ENCODE results near the gene SUGCT. TPM values are rescaled to one million over a fixed set of nuclear protein-coding genes. Genes with fewer than 3 reads are reported as not detected.

Gene SUGCT
- total and polyA plus RNA-seq, 8 donors = 0.87 to 8.0 (median 2.9) TPM; not detected in 1

- DNase-seq = no peak
- no peak overlapping the region for H3K27ac ChIP-seq
- H3K4me1 ChIP-seq = no peaks in the 10 kb centered on the region
- H3K9me3 ChIP-seq = no peaks in the 10 kb centered on the region
- intact Hi-C loops (cut with DNase I; ENCODE audit: low total_unique reads) = no loop called here
- no peak overlapping the region for H3K4me3 ChIP-seq
- H3K27me3 ChIP-seq = no peaks in the 10 kb centered on the region
- TF ChIP-seq CTCF (IDR thresholded peaks at IDR 0.05) = no peak
- no peak for TF ChIP-seq POLR2AphosphoS5 (IDR thresholded peaks at IDR 0.05)
- TF ChIP-seq EP300 (IDR thresholded peaks at IDR 0.05) = no peak
- TF ChIP-seq POLR2A (IDR thresholded peaks at IDR 0.05) = no peak
- no peaks in the 10 kb centered on the region for H3K36me3 ChIP-seq
- WGBS, 5 donors = 81 to 92% (median 89%) methylated on average over 6 of the region's 6 CpGs
These were observed 563.6 kb downstream of the SUGCT start for GRCh38 chr7:40698214-40698920.

- H3K4me3 ChIP-seq = no peak overlapping the region
- H3K4me1 ChIP-seq = no peaks in the 10 kb centered on the region
- no peaks in the 10 kb centered on the region for H3K9me3 ChIP-seq
- WGBS, 5 donors = 69 to 94% (median 86%) methylated on average over 1 of the region's 1 CpG
- DNase-seq = no peak
- H3K27me3 ChIP-seq = no peaks in the 10 kb centered on the region
- H3K36me3 ChIP-seq = no peaks in the 10 kb centered on the region
- intact Hi-C loops (cut with DNase I; ENCODE audit: low total_unique reads) = no loop called here
- H3K27ac ChIP-seq = no peak overlapping the region
- TF ChIP-seq CTCF (IDR thresholded peaks at IDR 0.05) (no peak), POLR2AphosphoS5 (IDR thresholded peaks at IDR 0.05) (no peak), POLR2A (IDR thresholded peaks at IDR 0.05) (no peak), EP300 (IDR thresholded peaks at IDR 0.05) (no peak)
These were observed 564.1 kb downstream of the SUGCT start for GRCh38 chr7:40698921-40699260.

- intact Hi-C loops (cut with DNase I; ENCODE audit: low total_unique reads) = no loop called here
- no peak overlapping the region for H3K27ac ChIP-seq
- H3K36me3 ChIP-seq = no peaks in the 10 kb centered on the region
- H3K4me1 ChIP-seq = no peaks in the 10 kb centered on the region
- 74 to 81% (median 75%) methylated on average over 9 of the region's 9 CpGs for WGBS, 5 donors
- no peaks in the 10 kb centered on the region for H3K9me3 ChIP-seq
- TF ChIP-seq POLR2AphosphoS5 (IDR thresholded peaks at IDR 0.05) (no peak), CTCF (IDR thresholded peaks at IDR 0.05) (no peak), POLR2A (IDR thresholded peaks at IDR 0.05) (no peak), EP300 (IDR thresholded peaks at IDR 0.05) (no peak)
- H3K27me3 ChIP-seq = no peaks in the 10 kb centered on the region
- no peak overlapping the region for H3K4me3 ChIP-seq
- peak in 1 of 2 donors; percentile 6 for DNase-seq
These were observed 566.0 kb downstream of the SUGCT start for GRCh38 chr7:40700653-40701421.

GRCh38 chr7:40701836-40702551 lies 567.2 kb downstream of the SUGCT start:
- intact Hi-C loops (cut with DNase I; ENCODE audit: low total_unique reads) = no loop called here
- Histone ChIP-seq H3K4me1 (no peaks in the 10 kb centered on the region), H3K27me3 (no peaks in the 10 kb centered on the region), H3K4me3 (no peak overlapping the region), H3K36me3 (no peaks in the 10 kb centered on the region), H3K9me3 (no peaks in the 10 kb centered on the region), H3K27ac (no peak overlapping the region)
- no peak for TF ChIP-seq EP300 (IDR thresholded peaks at IDR 0.05)
- no peak for TF ChIP-seq POLR2A (IDR thresholded peaks at IDR 0.05)
- TF ChIP-seq POLR2AphosphoS5 (IDR thresholded peaks at IDR 0.05) = no peak
- 80 to 93% (median 90%) methylated on average over 3 of the region's 3 CpGs for WGBS, 5 donors
- DNase-seq = no peak

Data from stomach (tissue), 9 donors.